EL (cell line): ENCODE results near the gene WASHC2A.
A peak's percentile ranks its signal among the peaks of the same experiment; 100 is the strongest.
"Not testable (repeated sequence)": the region's sequence is repeated elsewhere in the genome, so short reads cannot be mapped to it uniquely, and the experiment has no call there.

Source experiments
- DNase-seq: peaks from one replicate; pipeline ENCODE4 v3.0.0-alpha.2; 2016

WASHC2A gene

GRCh38 chr10:50061548-50061947 is 6.2 kb upstream of the WASHC2A start:
- not testable (repeated sequence) for DNase-seq

GRCh38 chr10:50063100-50063499 is 4.7 kb upstream of the WASHC2A start:
- no peak for DNase-seq

GRCh38 chr10:50068352-50068659 is 552 bp downstream of the WASHC2A start:
- not testable (repeated sequence) for DNase-seq

GRCh38 chr10:50075139-50075538 is 7.4 kb downstream of the WASHC2A start:
- DNase-seq, result not testable (repeated sequence)

DNA sequence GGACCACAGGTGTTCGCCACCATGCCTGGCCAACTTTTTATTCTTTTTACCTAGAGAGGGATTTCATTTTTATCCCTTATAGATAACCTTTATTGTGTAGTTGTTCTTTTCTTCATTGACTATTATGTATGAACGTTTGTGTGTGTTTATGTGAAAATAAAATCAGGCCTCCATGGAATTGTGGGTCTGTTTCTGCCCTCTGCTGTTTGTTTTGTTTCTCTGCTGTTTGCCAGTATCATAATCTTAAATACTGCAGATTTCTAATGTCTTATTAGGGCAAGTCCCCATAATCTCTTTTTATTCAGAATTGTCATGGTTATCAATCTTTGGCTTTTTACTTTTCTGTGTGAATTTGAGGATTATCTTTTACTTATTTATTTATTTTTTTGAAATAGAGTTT is 7.8 kb downstream of the WASHC2A start:
- DNase-seq, result not testable (repeated sequence)

DNA sequence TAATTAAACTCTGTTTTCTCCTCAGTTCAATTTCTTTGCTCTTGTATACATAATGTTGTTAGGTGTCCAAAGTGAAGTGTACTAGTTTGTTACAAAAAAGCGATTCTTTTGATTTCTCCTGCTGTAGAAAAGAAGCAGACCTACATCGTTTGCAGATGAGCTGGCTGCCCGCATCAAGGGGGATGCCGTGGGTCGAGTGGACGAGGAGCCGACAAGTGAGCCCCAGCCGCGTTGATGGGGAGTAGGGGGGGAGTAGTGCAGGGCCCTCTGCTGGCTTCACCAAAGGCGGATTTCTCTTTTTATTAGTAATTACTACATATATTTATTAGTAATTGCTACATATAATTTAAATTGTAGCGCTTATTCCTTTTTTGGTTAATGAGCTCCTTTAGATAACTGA is 23.6 kb downstream of the WASHC2A start:
- not testable (repeated sequence) for DNase-seq

- DNase-seq, result not testable (repeated sequence)
Measured at GRCh38 chr10:50092928-50093327, 25.2 kb downstream of the WASHC2A start.

GRCh38 chr10:50094630-50095029 is 26.9 kb downstream of the WASHC2A start:
- not testable (repeated sequence) for DNase-seq

DNA sequence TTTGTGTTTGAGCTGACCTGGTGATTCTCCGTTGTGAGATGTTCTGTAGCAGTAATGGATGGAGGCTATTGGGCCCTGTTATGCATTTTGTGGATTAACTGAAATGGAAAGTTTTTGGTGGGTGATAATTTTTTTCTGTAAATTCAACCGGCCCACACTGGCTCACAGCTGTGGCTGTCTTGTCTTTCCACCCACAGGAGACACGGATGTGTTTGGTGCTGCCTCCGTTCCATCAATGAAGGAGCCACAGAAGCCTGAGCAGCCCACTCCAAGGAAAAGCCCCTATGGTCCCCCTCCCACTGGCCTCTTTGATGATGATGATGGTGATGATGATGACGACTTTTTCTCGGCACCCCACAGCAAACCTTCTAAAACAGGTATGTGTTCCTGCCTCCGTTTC is 27.6 kb downstream of the WASHC2A start:
- not testable (repeated sequence) for DNase-seq

DNA sequence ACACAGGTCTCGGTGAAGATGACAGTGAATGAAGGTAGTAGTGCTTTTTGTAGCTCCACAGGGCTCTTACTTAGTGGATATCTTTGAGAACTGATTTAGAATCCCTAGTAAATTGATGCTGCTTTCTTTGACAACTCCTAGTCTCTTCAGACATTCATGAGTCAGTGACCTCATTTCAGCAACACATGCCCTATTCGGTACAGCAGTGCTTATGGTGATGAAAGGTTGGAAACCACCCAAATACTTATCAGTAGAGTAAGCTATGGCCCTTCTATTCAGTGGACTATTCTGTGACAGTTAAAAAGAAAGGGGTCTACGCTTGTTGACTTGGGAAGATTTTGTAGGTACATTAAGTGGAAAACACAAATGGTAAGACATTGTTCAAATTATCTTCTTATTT is 29.0 kb downstream of the WASHC2A start:
- DNase-seq, result not testable (repeated sequence)

DNA sequence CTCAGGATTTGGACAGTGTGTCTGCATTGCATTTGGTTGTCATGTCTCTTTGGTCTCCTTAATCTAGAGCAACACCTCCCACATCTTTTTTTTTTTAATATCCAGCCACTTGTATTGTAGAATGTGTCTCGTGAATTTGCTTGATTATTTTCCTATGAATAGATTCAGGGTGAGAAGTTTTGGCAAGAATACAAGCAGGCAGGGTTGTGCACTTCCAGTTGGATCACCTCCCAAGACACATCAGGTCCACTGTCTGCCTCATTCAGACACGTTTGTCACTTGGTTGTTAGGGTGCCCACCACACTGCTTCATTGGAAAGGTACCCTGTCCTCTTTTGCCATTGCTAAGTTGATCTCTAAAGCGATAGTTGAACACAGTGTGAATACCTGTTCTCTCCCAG is 30.9 kb downstream of the WASHC2A start:
- not testable (repeated sequence) for DNase-seq

DNA sequence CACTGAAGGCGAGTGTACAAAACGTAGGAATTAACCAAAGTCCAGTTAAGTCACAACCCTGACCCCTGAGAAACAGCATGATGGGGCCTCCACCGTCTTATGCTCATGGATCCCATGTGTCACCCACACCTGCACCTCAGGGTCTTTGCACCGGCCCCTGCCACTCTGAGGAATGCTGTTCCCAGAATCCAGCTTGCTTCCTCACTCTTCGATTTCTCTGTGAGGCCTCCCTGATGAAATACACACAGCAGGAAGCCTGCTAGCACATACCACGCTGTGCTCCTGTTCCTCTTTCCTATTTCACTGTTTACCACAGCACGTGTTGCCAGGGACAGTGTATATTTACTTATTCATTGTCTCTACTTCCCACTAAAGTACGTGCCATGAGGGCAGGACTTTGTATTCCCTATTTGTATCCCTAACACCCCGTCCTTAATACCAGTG is 33.4 kb downstream of the WASHC2A start:
- DNase-seq, result not testable (repeated sequence)

- DNase-seq, result not testable (repeated sequence)
Measured at GRCh38 chr10:50101747-50102146, 34.0 kb downstream of the WASHC2A start.

GRCh38 chr10:50102267-50102666 is 34.5 kb downstream of the WASHC2A start:
- not testable (repeated sequence) for DNase-seq

- not testable (repeated sequence) for DNase-seq
Measured at GRCh38 chr10:50108999-50109698, 41.4 kb downstream of the WASHC2A start.

DNA sequence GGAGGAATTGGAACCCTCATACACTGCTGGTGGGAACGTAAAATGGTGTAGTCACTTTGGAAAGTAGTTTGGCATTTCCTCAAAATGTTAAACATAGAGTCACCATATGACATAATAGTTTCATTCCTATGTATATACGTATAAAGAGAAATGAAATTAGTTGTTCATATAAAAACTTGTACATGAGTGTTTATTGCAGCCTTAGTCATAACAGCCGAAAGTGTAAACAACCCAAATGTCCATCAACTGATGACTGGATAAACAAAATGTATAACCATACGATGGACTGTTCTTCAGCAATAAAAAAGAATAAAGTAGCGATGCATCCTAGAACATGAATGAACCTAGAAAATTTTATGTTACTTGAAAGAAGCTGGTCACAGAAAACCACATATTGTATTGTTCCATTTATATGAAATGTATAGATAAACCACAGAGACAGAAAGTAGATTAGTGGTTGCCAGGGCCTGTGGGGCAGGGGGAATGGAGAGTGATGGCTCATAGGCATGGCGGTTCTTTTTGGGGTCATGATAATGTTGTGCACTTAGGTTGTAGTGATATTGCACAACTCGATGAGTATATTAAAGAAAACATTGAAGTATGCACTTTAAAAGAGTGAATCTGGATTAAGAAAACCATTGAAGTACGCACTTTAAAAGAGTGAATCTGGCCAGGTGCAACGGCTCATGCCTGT is 44.8 kb downstream of the WASHC2A start:
- not testable (repeated sequence) for DNase-seq

- not testable (repeated sequence) for DNase-seq
Measured at GRCh38 chr10:50126765-50127164, 59.0 kb downstream of the WASHC2A start.

DNA sequence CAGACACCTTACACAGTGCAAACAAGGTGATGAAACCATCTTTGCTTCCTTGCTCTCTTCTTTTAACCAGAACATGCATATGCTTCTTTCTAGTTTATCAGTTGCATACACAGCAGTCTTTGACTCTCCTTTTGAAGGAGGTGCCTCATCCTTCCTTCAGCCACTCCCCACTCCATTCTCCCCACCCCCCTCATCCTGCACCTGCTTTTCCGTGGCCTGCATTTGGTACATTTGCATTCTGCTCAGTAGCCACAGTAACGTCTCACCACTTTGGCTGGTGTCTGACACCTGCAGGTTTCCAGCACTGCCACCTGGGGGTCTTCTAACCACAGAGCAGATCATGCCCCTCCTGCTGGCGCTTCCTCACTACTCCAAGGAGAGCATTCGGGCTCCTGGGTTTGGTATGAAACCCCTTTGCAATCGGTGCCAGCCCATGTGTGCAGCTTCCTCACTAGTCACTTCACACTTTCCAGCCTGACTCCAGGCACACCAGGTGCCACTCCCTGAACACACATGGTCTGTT is 60.1 kb downstream of the WASHC2A start:
- not testable (repeated sequence) for DNase-seq

DNA sequence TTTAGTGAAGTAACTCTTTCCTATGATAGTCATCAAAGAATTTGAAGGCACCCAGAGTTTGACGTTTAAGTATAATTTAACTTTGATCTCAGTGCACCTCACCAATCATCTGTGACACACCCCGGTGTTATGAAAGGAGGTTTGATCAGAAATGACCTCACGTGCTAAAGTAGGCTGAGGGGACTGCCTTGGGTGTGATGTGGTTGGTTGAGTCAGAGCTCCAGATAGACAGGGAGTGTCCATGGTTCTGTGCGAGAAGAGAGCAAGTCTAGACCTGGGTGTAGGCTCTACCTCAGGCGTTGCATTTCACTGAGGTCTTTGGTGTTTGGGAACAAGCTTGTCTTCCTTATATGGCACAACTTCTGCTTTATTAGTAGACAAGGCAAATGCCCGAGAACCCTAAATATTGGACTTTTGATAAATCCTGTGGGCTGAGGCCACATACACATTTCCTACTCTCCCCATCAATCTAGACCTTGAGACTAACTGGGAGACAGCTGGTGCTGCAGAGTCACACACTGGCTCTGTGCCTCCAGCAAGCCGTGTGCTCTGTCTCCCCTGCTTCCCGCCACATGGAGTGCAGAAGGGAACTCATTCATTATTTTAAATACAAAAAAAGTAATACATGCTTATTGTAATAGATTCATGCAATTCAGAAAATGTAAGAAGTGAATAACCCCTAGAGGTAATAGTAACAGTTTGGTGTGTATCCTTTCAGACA is 63.7 kb downstream of the WASHC2A start:
- DNase-seq, result peak; percentile 2

DNA sequence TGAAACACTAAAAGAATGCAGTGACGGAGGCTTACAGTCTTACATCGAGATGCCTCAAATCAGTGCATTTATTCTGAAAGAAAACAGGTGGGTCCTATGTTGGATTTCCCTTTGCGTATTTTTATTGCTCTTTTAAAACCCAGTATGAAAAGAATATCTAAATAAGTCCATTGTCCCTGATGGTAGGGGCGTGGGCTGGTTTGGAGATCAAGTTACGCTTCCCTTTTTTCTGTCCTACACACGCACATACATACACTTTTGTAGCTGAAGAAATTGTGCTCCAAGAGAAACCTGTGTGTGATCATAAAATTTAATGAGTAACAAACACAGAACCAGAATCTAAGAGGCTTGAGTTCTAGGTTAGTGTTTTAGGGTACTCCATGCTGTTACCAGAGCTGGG is 64.6 kb downstream of the WASHC2A start:
- DNase-seq, result not testable (repeated sequence)

- peak; percentile 9 for DNase-seq
Measured at GRCh38 chr10:50132841-50133240, 65.1 kb downstream of the WASHC2A start.

GRCh38 chr10:50143512-50144174 is 75.9 kb downstream of the WASHC2A start:
- DNase-seq, result not testable (repeated sequence)

GRCh38 chr10:50145575-50145974 is 77.8 kb downstream of the WASHC2A start:
- peak; percentile 25 for DNase-seq
